ENCODE data around the gene HSPD1.
"Not testable (repeated sequence)": the region's sequence is repeated elsewhere in the genome, so short reads cannot be mapped to it uniquely, and the experiment has no call there.

Gene HSPD1

GRCh38 chr2:197495433-197496134 is 4.1 kb downstream of the HSPD1 start:
- Histone ChIP-seq H3K27me3 (replicated peaks) (no peaks in the 10 kb centered on the region), H3K36me3 (replicated peaks) (peaks cover 58% of the 10 kb centered on the region), H3K27ac (no peak overlapping the region), H3K4me3 (ENCODE audit: low read depth, low read length) (no peak overlapping the region)
- TF ChIP-seq, protein P1, sequence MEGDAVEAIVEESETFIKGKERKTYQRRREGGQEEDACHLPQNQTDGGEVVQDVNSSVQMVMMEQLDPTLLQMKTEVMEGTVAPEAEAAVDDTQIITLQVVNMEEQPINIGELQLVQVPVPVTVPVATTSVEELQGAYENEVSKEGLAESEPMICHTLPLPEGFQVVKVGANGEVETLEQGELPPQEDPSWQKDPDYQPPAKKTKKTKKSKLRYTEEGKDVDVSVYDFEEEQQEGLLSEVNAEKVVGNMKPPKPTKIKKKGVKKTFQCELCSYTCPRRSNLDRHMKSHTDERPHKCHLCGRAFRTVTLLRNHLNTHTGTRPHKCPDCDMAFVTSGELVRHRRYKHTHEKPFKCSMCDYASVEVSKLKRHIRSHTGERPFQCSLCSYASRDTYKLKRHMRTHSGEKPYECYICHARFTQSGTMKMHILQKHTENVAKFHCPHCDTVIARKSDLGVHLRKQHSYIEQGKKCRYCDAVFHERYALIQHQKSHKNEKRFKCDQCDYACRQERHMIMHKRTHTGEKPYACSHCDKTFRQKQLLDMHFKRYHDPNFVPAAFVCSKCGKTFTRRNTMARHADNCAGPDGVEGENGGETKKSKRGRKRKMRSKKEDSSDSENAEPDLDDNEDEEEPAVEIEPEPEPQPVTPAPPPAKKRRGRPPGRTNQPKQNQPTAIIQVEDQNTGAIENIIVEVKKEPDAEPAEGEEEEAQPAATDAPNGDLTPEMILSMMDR (IDR thresholded peaks at IDR 0.05; ENCODE audit: low read depth, low read length, missing control alignments) = no peak
- DNase-seq = no peak
- in situ Hi-C loops (cut with HindIII; ENCODE audit: low pct_ligation_motif_present, low sequenced_read_pairs) = no loop called here

GRCh38 chr2:197487385-197487784 is 12.3 kb downstream of the HSPD1 start:
- in situ Hi-C loops (cut with HindIII; ENCODE audit: low pct_ligation_motif_present, low sequenced_read_pairs) = no loop called here
- H3K4me3 ChIP-seq (ENCODE audit: low read depth, low read length) = no peak overlapping the region
- H3K27me3 ChIP-seq (replicated peaks) = no peaks in the 10 kb centered on the region
- DNase-seq = no peak
- TF ChIP-seq, protein P1 (IDR thresholded peaks at IDR 0.05; ENCODE audit: low read depth, low read length, missing control alignments) = no peak
- H3K27ac ChIP-seq = no peak overlapping the region
- H3K36me3 ChIP-seq (replicated peaks) = peaks cover 62% of the 10 kb centered on the region

DNA sequence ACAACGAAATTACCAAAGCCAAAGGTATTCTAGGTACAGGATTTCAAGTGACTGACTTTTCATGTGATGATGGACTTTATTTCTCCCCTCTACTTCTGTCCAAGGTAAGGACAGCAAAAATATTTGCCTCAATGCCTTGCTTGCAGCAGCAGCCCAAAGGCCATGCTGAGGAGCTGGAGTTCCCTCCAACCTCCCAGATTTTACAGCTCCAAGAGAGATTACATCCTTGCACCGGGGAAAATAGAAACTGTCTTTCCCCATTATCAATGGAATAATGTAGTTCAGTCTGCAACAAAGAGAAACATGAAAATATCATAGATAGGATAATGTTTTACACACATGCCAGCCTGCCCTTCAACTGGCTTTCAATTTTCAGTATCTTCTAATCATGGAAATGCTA is 13.5 kb downstream of the HSPD1 start:
- TF ChIP-seq, protein P1 (IDR thresholded peaks at IDR 0.05; ENCODE audit: low read depth, low read length, missing control alignments) = no peak
- no peak for DNase-seq
- in situ Hi-C loops (cut with HindIII; ENCODE audit: low pct_ligation_motif_present, low sequenced_read_pairs) = no loop called here
- H3K4me3 ChIP-seq (ENCODE audit: low read depth, low read length) = no peak overlapping the region
- H3K27ac ChIP-seq = no peak overlapping the region
- no peaks in the 10 kb centered on the region for H3K27me3 ChIP-seq (replicated peaks)
- H3K36me3 ChIP-seq (replicated peaks) = peaks cover 50% of the 10 kb centered on the region

- H3K36me3 ChIP-seq (replicated peaks) = peaks cover 34% of the 10 kb centered on the region
- H3K27ac ChIP-seq; H3K27me3 ChIP-seq (replicated peaks); DNase-seq; in situ Hi-C loops (cut with HindIII; ENCODE audit: low pct_ligation_motif_present, low sequenced_read_pairs); H3K4me3 ChIP-seq (ENCODE audit: low read depth, low read length): not testable (repeated sequence)
These were observed 15.4 kb downstream of the HSPD1 start for GRCh38 chr2:197484248-197484647.

DNA sequence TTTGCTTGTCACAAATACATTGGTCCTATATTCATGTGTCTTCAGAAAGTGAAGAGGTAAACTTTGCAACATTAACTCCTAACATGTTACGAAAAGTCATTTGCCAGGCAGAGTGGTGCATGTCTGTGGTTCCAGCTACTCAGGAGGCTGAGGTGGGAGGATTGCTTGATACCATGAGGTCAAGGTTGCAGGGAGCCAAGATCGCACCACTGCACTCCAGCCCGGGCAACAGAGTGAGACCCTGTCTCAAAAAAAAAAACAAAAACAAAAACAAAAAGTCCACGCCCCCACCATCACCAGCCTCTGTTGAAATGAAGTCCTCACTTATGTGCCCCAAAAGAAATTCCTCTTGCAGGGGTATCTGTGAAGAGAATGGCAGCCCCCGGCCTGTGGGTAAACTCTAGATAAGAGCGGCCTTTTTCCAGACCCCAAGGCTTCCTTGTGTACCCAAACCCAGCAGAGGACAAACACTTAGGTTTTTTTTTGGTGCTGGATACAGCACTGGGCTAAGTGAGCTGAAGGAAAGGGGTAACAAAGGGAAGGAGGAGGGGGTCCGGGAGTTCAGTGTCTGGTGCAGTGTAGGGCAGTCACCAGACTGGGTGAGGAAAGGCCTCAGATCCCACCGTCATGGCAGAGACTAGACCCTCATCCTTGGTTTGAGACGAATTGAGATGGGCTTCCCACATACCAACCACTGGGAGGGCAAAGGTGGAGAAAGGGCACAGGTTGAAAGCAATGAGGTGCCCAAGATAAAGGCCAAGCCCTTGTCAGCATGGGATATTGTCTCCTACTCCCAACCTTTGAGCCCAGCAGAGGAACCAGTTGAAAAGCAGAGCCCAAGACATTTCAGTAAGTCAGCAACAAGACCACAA is 19.2 kb downstream of the HSPD1 start:
- no peak for DNase-seq
- TF ChIP-seq, protein P1 (IDR thresholded peaks at IDR 0.05; ENCODE audit: low read depth, low read length, missing control alignments) = no peak
- Histone ChIP-seq H3K27me3 (replicated peaks) (no peaks in the 10 kb centered on the region), H3K4me3 (ENCODE audit: low read depth, low read length) (no peak overlapping the region), H3K27ac (no peak overlapping the region), H3K36me3 (replicated peaks) (peaks cover 32% of the 10 kb centered on the region)
- in situ Hi-C loops (cut with HindIII; ENCODE audit: low pct_ligation_motif_present, low sequenced_read_pairs) = no loop called here

DNA sequence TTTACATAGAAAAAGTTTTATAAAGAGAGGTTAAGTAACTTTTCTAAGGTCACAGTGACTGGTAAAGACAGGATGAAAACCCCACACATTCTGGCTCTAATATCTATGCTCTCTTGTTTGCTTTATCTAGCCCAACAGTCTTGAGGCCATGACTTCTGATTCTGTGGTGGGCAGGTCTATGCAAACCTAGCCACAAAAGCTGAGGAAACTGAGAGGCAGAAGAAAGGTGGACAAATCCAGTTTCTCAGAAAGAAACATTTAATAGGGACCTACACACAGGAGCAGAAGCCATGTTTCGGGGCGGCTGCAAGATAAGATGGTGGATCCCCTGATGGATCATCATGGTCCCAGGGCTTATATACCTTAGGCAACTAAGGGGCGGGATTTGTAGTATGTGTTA is 21.8 kb downstream of the HSPD1 start:
- TF ChIP-seq, protein P1 (IDR thresholded peaks at IDR 0.05; ENCODE audit: low read depth, low read length, missing control alignments) = no peak
- DNase-seq = no peak
- no peak overlapping the region for H3K27ac ChIP-seq
- peaks cover 42% of the 10 kb centered on the region for H3K36me3 ChIP-seq (replicated peaks)
- no peaks in the 10 kb centered on the region for H3K27me3 ChIP-seq (replicated peaks)
- H3K4me3 ChIP-seq (ENCODE audit: low read depth, low read length) = no peak overlapping the region
- in situ Hi-C loops (cut with HindIII; ENCODE audit: low pct_ligation_motif_present, low sequenced_read_pairs) = no loop called here

Measured in brain microvascular endothelial cell (primary cell).